ENCODE measurements around the gene ILRUN. TPM values are rescaled to one million over a fixed set of nuclear protein-coding genes. Genes with fewer than 3 reads are reported as not detected.

ILRUN gene
- total and polyA plus RNA-seq, 9 of the 15 experiments (the other 6 are each of a cell fraction or from before 2014, with no cell fraction given), result 24.9 to 78.9 (median 53.4) TPM

DNA sequence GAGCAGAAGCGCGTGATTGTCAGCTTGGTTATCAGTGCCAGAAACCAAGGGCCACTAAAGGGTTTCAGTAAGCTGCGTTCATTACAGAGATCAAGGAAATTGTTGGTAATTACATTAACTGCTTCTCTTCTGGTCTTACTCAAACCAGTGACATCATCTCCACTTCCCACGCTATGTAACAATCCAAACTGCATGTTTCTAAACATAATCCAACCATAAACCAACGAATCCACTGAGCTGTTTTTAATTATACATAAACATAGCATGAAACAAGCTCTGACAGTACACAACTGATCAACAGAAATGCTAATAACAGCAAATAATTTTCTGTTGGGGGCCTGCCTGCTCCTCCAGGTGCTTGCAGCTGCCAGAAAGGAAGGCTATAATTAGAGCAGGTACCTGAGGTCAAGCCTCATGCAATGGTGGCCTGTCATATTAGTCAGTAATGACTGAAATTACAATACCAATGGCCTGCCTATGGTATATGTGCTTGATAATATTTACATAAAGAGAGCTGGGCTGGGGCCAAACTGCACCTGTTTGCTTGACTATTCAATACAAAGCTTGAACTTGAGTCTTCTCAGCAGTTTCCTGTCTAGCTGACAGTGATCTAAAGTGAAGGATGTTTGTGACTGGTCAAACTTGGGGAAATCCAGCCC lies 40.1 kb downstream of the ILRUN start (continued):
- TF ChIP-seq CREM (IDR thresholded peaks at IDR 0.05; ENCODE audit: low read depth) (peak; percentile 48; the same call in 1 of the 2 replicates), HMG20B (CRISPR knock-in tag; IDR thresholded peaks at IDR 0.05) (no peak), BRD4 (IDR thresholded peaks at IDR 0.05) (0 out of 2 replicates have a peak, but pooled peaks have one; percentile 0)
- TF ChIP-seq, protein P1, sequence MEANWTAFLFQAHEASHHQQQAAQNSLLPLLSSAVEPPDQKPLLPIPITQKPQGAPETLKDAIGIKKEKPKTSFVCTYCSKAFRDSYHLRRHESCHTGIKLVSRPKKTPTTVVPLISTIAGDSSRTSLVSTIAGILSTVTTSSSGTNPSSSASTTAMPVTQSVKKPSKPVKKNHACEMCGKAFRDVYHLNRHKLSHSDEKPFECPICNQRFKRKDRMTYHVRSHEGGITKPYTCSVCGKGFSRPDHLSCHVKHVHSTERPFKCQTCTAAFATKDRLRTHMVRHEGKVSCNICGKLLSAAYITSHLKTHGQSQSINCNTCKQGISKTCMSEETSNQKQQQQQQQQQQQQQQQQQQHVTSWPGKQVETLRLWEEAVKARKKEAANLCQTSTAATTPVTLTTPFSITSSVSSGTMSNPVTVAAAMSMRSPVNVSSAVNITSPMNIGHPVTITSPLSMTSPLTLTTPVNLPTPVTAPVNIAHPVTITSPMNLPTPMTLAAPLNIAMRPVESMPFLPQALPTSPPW (CRISPR knock-in tag; IDR thresholded peaks at IDR 0.05), result 0 out of 2 replicates have a peak, but pooled peaks have one; percentile 3
- TF ChIP-seq, protein P2, sequence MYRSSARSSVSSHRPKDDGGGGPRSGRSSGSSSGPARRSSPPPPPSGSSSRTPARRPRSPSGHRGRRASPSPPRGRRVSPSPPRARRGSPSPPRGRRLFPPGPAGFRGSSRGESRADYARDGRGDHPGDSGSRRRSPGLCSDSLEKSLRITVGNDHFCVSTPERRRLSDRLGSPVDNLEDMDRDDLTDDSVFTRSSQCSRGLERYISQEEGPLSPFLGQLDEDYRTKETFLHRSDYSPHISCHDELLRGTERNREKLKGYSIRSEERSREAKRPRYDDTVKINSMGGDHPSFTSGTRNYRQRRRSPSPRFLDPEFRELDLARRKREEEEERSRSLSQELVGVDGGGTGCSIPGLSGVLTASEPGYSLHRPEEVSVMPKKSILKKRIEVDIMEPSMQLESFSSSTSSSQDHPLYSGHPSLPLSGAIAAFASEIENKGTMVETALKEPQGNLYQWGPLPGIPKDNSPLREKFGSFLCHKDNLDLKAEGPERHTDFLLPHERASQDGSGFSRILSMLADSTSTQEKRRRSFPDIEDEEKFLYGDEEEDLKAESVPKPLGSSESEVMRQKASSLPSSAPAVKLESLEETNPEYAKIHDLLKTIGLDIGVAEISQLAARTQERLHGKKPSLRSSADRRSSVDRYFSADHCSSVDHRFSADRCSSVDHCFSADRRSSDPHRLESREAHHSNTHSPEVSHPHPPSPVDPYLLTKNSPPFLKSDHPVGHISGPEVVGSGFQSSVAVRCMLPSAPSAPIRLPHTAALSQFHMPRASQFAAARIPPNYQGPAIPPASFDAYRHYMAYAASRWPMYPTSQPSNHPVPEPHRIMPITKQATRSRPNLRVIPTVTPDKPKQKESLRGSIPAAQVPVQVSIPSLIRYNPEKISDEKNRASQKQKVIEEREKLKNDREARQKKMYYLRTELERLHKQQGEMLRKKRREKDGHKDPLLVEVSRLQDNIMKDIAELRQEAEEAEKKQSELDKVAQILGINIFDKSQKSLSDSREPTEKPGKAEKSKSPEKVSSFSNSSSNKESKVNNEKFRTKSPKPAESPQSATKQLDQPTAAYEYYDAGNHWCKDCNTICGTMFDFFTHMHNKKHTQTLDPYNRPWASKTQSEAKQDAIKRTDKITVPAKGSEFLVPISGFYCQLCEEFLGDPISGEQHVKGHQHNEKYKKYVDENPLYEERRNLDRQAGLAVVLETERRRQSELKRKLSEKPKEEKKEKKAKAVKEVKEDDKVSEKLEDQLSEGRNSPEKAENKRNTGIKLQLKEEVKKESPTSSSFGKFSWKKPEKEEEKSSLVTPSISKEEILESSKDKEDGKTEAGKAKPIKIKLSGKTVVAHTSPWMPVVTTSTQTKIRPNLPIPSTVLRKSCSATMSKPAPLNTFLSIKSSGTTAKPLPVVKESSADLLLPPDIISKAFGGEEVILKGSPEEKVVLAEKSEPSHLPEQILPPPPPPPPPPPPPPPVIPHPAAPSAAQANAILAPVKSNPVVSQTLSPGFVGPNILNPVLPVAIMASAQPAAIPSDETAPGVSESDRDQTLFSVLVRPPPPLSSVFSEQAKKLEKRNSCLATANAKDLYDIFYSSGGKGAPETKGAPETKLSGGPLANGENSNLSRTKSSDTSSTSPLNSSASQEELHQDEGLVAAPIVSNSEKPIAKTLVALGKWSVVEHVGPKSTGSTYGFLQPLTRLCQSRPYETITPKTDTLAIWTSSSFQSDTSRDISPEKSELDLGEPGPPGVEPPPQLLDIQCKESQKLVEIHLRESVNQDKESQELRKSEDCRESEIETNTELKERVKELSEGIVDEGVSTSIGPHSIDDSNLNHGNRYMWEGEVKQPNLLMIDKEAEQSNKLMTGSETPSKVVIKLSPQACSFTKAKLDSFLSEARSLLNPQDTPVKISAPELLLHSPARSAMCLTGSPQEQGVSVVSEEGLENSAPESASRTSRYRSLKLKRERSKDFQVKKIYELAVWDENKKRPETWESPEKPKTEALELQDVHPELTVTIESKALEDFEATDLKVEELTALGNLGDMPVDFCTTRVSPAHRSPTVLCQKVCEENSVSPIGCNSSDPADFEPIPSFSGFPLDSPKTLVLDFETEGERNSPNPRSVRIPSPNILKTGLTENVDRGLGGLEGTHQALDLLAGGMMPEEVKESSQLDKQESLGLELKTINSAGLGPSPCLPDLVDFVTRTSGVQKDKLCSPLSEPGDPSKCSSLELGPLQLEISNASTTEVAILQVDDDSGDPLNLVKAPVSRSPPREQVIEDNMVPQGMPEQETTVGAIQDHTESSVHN (IDR thresholded peaks at IDR 0.05; ENCODE audit: borderline replicate concordance in 1 of 2, low read depth in 1 of 2), result no peak
- TF ChIP-seq, protein P3, sequence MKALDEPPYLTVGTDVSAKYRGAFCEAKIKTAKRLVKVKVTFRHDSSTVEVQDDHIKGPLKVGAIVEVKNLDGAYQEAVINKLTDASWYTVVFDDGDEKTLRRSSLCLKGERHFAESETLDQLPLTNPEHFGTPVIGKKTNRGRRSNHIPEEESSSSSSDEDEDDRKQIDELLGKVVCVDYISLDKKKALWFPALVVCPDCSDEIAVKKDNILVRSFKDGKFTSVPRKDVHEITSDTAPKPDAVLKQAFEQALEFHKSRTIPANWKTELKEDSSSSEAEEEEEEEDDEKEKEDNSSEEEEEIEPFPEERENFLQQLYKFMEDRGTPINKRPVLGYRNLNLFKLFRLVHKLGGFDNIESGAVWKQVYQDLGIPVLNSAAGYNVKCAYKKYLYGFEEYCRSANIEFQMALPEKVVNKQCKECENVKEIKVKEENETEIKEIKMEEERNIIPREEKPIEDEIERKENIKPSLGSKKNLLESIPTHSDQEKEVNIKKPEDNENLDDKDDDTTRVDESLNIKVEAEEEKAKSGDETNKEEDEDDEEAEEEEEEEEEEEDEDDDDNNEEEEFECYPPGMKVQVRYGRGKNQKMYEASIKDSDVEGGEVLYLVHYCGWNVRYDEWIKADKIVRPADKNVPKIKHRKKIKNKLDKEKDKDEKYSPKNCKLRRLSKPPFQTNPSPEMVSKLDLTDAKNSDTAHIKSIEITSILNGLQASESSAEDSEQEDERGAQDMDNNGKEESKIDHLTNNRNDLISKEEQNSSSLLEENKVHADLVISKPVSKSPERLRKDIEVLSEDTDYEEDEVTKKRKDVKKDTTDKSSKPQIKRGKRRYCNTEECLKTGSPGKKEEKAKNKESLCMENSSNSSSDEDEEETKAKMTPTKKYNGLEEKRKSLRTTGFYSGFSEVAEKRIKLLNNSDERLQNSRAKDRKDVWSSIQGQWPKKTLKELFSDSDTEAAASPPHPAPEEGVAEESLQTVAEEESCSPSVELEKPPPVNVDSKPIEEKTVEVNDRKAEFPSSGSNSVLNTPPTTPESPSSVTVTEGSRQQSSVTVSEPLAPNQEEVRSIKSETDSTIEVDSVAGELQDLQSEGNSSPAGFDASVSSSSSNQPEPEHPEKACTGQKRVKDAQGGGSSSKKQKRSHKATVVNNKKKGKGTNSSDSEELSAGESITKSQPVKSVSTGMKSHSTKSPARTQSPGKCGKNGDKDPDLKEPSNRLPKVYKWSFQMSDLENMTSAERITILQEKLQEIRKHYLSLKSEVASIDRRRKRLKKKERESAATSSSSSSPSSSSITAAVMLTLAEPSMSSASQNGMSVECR (CRISPR knock-in tag; IDR thresholded peaks at IDR 0.05), result no peak
- TF ChIP-seq, protein P4, sequence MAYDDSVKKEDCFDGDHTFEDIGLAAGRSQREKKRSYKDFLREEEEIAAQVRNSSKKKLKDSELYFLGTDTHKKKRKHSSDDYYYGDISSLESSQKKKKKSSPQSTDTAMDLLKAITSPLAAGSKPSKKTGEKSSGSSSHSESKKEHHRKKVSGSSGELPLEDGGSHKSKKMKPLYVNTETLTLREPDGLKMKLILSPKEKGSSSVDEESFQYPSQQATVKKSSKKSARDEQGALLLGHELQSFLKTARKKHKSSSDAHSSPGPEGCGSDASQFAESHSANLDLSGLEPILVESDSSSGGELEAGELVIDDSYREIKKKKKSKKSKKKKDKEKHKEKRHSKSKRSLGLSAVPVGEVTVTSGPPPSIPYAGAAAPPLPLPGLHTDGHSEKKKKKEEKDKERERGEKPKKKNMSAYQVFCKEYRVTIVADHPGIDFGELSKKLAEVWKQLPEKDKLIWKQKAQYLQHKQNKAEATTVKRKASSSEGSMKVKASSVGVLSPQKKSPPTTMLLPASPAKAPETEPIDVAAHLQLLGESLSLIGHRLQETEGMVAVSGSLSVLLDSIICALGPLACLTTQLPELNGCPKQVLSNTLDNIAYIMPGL (CRISPR knock-in tag; IDR thresholded peaks at IDR 0.05), result no peak

Data from K562 (cell line).